ENCODE data around the gene PCDHGB3. TPM values are rescaled to one million over a fixed set of nuclear protein-coding genes. Genes with fewer than 3 reads are reported as not detected.

The PCDHGB3 gene
- total and polyA plus RNA-seq, 2 donors = 0.14 to 0.33 TPM

Other genes starting within 250 kb of the PCDHGB3 start
Only the 30 nearest of the 37 such genes appear.
- 0.19 TPM for gene PCDHB9, start 183.1 kb upstream of the PCDHGB3 start, total RNA-seq
- 0.16 TPM for gene PCDHB9, start 183.1 kb upstream of the PCDHGB3 start, polyA plus RNA-seq
- gene PCDHB10, start 177.9 kb upstream of the PCDHGB3 start, total RNA-seq = 0.19 TPM
- 0.23 TPM for gene PCDHB10, start 177.9 kb upstream of the PCDHGB3 start, polyA plus RNA-seq
- 0.24 TPM for gene PCDHB11, start 170.6 kb upstream of the PCDHGB3 start, total RNA-seq
- gene PCDHB11, start 170.6 kb upstream of the PCDHGB3 start, polyA plus RNA-seq = 0.37 TPM
- 0.19 TPM for gene PCDHB12, start 161.5 kb upstream of the PCDHGB3 start, total RNA-seq
- 0.18 TPM for gene PCDHB12, start 161.5 kb upstream of the PCDHGB3 start, polyA plus RNA-seq
- 0.14 TPM for gene PCDHB13, start 156.3 kb upstream of the PCDHGB3 start, total RNA-seq
- 0.27 TPM for gene PCDHB13, start 156.3 kb upstream of the PCDHGB3 start, polyA plus RNA-seq
- 0.38 TPM for gene PCDHB14, start 146.9 kb upstream of the PCDHGB3 start, total RNA-seq
- 0.87 TPM for gene PCDHB14, start 146.9 kb upstream of the PCDHGB3 start, polyA plus RNA-seq
- gene PCDHB15, start 124.8 kb upstream of the PCDHGB3 start, total RNA-seq = 0.33 TPM
- gene PCDHB15, start 124.8 kb upstream of the PCDHGB3 start, polyA plus RNA-seq = 0.66 TPM
- gene SLC25A2, start 66.2 kb upstream of the PCDHGB3 start, total RNA-seq = 0.09 TPM
- gene SLC25A2, start 66.2 kb upstream of the PCDHGB3 start, polyA plus RNA-seq = 0.16 TPM
- gene TAF7, start 49.5 kb upstream of the PCDHGB3 start, total RNA-seq = 138 TPM
- 174 TPM for gene TAF7, start 49.5 kb upstream of the PCDHGB3 start, polyA plus RNA-seq
- 0.09 TPM for gene PCDHGA1, start 39.7 kb upstream of the PCDHGB3 start, total RNA-seq
- gene PCDHGA1, start 39.7 kb upstream of the PCDHGB3 start, polyA plus RNA-seq = 0.16 TPM
- 0.19 TPM for gene PCDHGA2, start 31.5 kb upstream of the PCDHGB3 start, total RNA-seq
- gene PCDHGA2, start 31.5 kb upstream of the PCDHGB3 start, polyA plus RNA-seq = 0.46 TPM
- gene PCDHGA3, start 26.4 kb upstream of the PCDHGB3 start, total RNA-seq = 0.19 TPM
- gene PCDHGA3, start 26.4 kb upstream of the PCDHGB3 start, polyA plus RNA-seq = 0.11 TPM
- 0.14 TPM for gene PCDHGB1, start 20.1 kb upstream of the PCDHGB3 start, total RNA-seq
- gene PCDHGB1, start 20.1 kb upstream of the PCDHGB3 start, polyA plus RNA-seq = 0.11 TPM
- gene PCDHGA4, start 15.2 kb upstream of the PCDHGB3 start, total RNA-seq = 0.19 TPM
- gene PCDHGA4, start 15.2 kb upstream of the PCDHGB3 start, polyA plus RNA-seq = 0.11 TPM
- gene PCDHGB2, start 10.2 kb upstream of the PCDHGB3 start, total RNA-seq = 0.28 TPM
- gene PCDHGB2, start 10.2 kb upstream of the PCDHGB3 start, polyA plus RNA-seq = 0.21 TPM
- gene PCDHGA5, start 6.1 kb upstream of the PCDHGB3 start, total RNA-seq = 0.19 TPM
- 0.18 TPM for gene PCDHGA5, start 6.1 kb upstream of the PCDHGB3 start, polyA plus RNA-seq
- gene PCDHGA6, start 3.6 kb downstream of the PCDHGB3 start, total RNA-seq = 0.47 TPM
- 1.2 TPM for gene PCDHGA6, start 3.6 kb downstream of the PCDHGB3 start, polyA plus RNA-seq
- gene PCDHGA7, start 12.5 kb downstream of the PCDHGB3 start, total RNA-seq = 0.28 TPM
- gene PCDHGA7, start 12.5 kb downstream of the PCDHGB3 start, polyA plus RNA-seq = 0.46 TPM
- gene PCDHGB4, start 17.5 kb downstream of the PCDHGB3 start, total RNA-seq = 1.0 TPM
- 1.6 TPM for gene PCDHGB4, start 17.5 kb downstream of the PCDHGB3 start, polyA plus RNA-seq
- 0.19 TPM for gene PCDHGA8, start 22.4 kb downstream of the PCDHGB3 start, total RNA-seq
- gene PCDHGA8, start 22.4 kb downstream of the PCDHGB3 start, polyA plus RNA-seq = 0.18 TPM
- gene PCDHGB5, start 27.7 kb downstream of the PCDHGB3 start, total RNA-seq = 1.6 TPM
- gene PCDHGB5, start 27.7 kb downstream of the PCDHGB3 start, polyA plus RNA-seq = 1.1 TPM
- gene PCDHGA9, start 32.5 kb downstream of the PCDHGB3 start, total RNA-seq = 0.66 TPM
- gene PCDHGA9, start 32.5 kb downstream of the PCDHGB3 start, polyA plus RNA-seq = 0.75 TPM
- gene PCDHGB6, start 37.8 kb downstream of the PCDHGB3 start, total RNA-seq = 0.61 TPM
- gene PCDHGB6, start 37.8 kb downstream of the PCDHGB3 start, polyA plus RNA-seq = 1.1 TPM
- 0.61 TPM for gene PCDHGA10, start 42.7 kb downstream of the PCDHGB3 start, total RNA-seq
- 0.87 TPM for gene PCDHGA10, start 42.7 kb downstream of the PCDHGB3 start, polyA plus RNA-seq
- gene PCDHGB7, start 47.4 kb downstream of the PCDHGB3 start, total RNA-seq = 0.85 TPM
- gene PCDHGB7, start 47.4 kb downstream of the PCDHGB3 start, polyA plus RNA-seq = 1.2 TPM
- 0.42 TPM for gene PCDHGA11, start 50.8 kb downstream of the PCDHGB3 start, total RNA-seq
- 0.68 TPM for gene PCDHGA11, start 50.8 kb downstream of the PCDHGB3 start, polyA plus RNA-seq
- 0.80 TPM for gene PCDHGA12, start 60.3 kb downstream of the PCDHGB3 start, total RNA-seq
- gene PCDHGA12, start 60.3 kb downstream of the PCDHGB3 start, polyA plus RNA-seq = 0.71 TPM
- 5.5 TPM for gene PCDHGC3, start 105.7 kb downstream of the PCDHGB3 start, total RNA-seq
- gene PCDHGC3, start 105.7 kb downstream of the PCDHGB3 start, polyA plus RNA-seq = 28.7 TPM
- 0.19 TPM for gene PCDHGC4, start 114.8 kb downstream of the PCDHGB3 start, total RNA-seq
- 0.05 TPM for gene PCDHGC4, start 114.8 kb downstream of the PCDHGB3 start, polyA plus RNA-seq
- gene PCDHGC5, start 118.8 kb downstream of the PCDHGB3 start, total RNA-seq = 0.19 TPM
- 0.11 TPM for gene PCDHGC5, start 118.8 kb downstream of the PCDHGB3 start, polyA plus RNA-seq

Data from thymus (tissue), 2 donors.